GM18498 (cell line): ENCODE data around the gene TXNL1.

Experiments used
- ATAC-seq: cut with Tn5 transposase; IDR thresholded peaks from one replicate; pipeline ENCODE4 v1.9.1; 2021; ENCODE audit warnings: mild to moderate bottlenecking, moderate library complexity; ENCODE audit not compliant: unreplicated experiment

The TXNL1 gene

GRCh38 chr18:56645415-56646016 lies 7.1 kb upstream of the TXNL1 start:
- no peak for ATAC-seq

- no peak for ATAC-seq
Measured at GRCh38 chr18:56643381-56643780, 5.0 kb upstream of the TXNL1 start.

GRCh38 chr18:56641714-56642337 lies 3.4 kb upstream of the TXNL1 start:
- no peak for ATAC-seq

GRCh38 chr18:56639571-56639970 lies 1.2 kb upstream of the TXNL1 start:
- ATAC-seq, result no peak

- no peak for ATAC-seq
Measured at GRCh38 chr18:56639104-56639381, 651 bp upstream of the TXNL1 start.

DNA sequence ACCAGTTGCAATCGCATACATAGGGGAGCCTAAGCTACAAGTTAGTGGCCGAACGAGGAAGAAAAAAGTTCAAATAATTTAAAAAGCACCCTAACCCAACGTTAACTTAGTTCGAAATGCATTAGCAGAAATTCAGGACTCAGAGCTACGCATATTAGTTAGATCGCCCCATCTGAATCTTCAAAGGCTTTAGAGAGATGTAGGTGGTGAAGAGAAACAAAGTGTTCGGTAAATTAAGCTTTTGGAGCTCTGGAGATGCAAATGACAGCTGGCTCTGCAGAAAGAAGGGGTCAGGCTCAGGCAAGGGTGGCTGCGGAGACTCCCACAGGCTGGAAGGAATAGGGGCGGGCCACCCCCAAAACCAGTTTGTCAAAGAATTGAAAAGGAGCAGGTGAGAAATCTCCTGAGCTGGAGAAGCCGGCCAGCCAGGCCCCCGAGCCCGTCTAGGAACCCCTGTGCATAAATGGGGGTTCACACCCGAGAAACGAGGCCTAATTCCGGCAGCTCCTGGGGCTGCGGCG lies 621 bp downstream of the TXNL1 start:
- peak; percentile 23 for ATAC-seq

GRCh38 chr18:56637176-56637575 lies 1.2 kb downstream of the TXNL1 start:
- ATAC-seq, result no peak

GRCh38 chr18:56635007-56635406 lies 3.4 kb downstream of the TXNL1 start:
- no peak for ATAC-seq

- no peak for ATAC-seq
Measured at GRCh38 chr18:56632070-56633022, 6.0 kb downstream of the TXNL1 start.

GRCh38 chr18:56627991-56628390 lies 10.4 kb downstream of the TXNL1 start:
- ATAC-seq, result no peak

- no peak for ATAC-seq
Measured at GRCh38 chr18:56615738-56616520, 22.5 kb downstream of the TXNL1 start.

GRCh38 chr18:56606618-56607017 lies 31.8 kb downstream of the TXNL1 start:
- no peak for ATAC-seq

DNA sequence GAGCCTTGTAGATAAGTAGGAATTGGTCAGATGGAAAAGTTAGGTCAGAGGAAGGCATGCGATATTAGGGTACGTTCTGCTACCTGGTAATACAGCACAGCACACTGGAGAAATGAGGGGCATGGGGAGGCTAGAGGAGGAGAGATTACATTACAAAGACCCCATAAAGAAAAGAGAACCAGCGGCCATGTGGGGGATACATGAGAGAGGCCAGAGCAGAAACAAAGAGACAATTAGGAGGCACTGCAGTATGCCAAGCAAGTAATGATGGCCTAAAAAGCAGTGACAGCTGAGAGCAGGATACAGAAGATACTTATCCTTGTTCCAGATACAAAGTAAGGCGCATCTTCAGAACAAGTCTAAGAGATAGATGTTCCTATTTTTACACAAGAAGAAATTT lies 40.0 kb downstream of the TXNL1 start:
- ATAC-seq, result no peak

DNA sequence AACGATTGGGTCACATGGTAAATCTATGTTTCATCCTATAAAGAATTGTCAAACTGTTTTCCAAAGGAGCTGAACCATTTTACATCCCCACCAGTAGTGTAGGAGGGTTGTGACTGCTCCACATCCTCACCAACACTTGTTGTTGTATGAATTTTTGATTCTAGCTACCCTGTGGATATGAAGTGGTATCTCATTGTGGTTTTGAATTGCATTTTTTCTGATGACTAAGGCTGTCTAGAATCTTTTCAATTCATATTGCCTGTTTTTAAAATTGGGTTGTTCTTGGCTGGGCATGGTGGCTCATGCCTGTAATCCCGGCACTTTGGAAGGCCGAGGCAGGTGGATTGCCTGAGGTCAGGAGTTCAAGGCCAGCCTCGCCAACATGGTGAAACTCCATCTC lies 44.5 kb downstream of the TXNL1 start:
- ATAC-seq, result no peak

DNA sequence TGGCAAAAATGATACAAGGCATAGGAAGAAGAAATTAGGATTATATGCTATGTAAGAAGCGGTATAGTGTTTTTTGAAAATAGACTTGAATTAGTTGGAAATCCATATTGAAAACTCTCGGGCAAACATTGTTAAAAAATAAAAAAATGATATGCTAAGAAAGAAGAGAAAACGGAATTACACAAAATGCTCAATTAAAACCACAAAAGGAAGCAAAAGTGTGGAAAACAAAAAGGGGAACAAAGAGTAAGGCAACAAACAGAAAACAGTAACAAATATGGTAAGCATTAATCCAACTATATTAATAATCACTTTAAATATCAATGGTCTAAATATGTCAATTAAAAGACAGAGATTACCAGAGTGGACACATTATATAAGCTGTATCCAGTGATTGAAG lies 58.4 kb downstream of the TXNL1 start:
- ATAC-seq, result no peak

- no peak for ATAC-seq
Measured at GRCh38 chr18:56579451-56579850, 58.9 kb downstream of the TXNL1 start.

- no peak for ATAC-seq
Measured at GRCh38 chr18:56576826-56577573, 61.4 kb downstream of the TXNL1 start.

GRCh38 chr18:56575819-56576663 lies 62.4 kb downstream of the TXNL1 start:
- no peak for ATAC-seq

DNA sequence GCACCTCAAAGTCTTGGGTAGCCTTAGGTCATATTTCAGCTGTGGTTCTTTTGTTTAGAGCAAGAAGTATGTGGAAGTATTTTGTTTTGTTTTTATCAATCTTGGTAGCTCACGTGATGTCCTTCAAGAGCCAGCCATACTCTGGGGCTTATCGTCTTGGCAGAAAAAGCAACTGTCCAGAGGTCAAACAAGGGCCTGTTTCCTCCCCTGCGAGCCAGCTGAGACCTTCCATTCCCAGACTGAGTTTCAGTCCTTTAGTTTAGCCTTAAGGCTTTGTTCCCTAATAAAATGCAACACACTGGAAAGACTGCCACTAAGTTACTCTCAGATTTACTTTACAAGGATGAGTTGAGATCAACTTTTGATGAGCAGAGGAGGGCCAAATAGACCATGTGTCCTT lies 63.5 kb downstream of the TXNL1 start:
- no peak for ATAC-seq
